Measurements from ENCODE around the gene SUGCT. TPM values are rescaled to one million over a fixed set of nuclear protein-coding genes. Genes with fewer than 3 reads are reported as not detected.

Gene SUGCT
- total and polyA plus RNA-seq, 8 donors = 0.87 to 8.0 (median 2.9) TPM; not detected in 1

GRCh38 chr7:40888499-40888898, 753.7 kb downstream of the SUGCT start:
- Histone ChIP-seq H3K27ac (no peak overlapping the region), H3K9me3 (peaks cover 0 to 32% (median 20%) of the 10 kb centered on the region in 4 donors), H3K4me3 (no peak overlapping the region), H3K27me3 (no peaks in the 10 kb centered on the region), H3K4me1 (no peaks in the 10 kb centered on the region), H3K36me3 (no peaks in the 10 kb centered on the region)
- TF ChIP-seq CTCF (IDR thresholded peaks at IDR 0.05) (no peak), EP300 (IDR thresholded peaks at IDR 0.05) (no peak), POLR2A (IDR thresholded peaks at IDR 0.05) (no peak), POLR2AphosphoS5 (IDR thresholded peaks at IDR 0.05) (no peak)
- 60 to 73% (median 63%) methylated on average over 1 of the region's 1 CpG for WGBS, 5 donors
- no peak for DNase-seq
- intact Hi-C loops (cut with DNase I; ENCODE audit: low total_unique reads) = no loop called here

DNA sequence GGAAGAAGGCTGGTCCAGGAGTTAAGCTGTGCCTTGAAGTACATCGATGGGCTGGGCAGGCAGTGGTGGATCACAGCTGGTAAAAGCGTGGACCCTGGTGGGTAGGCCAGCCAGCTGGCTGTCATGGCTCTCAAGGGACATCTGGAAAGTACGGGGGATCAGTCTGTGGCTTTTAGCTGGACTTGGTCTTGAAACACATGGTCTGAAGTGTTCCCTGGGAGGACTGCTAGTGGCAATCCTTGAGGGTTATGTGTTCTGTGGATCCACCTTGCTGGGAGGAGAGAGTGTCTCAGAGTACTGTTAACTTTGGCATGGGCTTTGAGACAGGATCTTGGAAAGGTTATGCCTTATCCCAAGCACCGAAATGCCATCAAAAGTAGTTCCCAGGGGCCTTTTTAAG, 754.3 kb downstream of the SUGCT start:
- DNase-seq = no peak
- H3K36me3 ChIP-seq = no peaks in the 10 kb centered on the region
- no peak overlapping the region for H3K4me3 ChIP-seq
- no peaks in the 10 kb centered on the region for H3K27me3 ChIP-seq
- H3K27ac ChIP-seq = no peak overlapping the region
- H3K9me3 ChIP-seq = peaks cover 0 to 32% (median 21%) of the 10 kb centered on the region in 4 donors
- TF ChIP-seq CTCF (IDR thresholded peaks at IDR 0.05) (no peak), POLR2AphosphoS5 (IDR thresholded peaks at IDR 0.05) (no peak), EP300 (IDR thresholded peaks at IDR 0.05) (no peak), POLR2A (IDR thresholded peaks at IDR 0.05) (no peak)
- no peaks in the 10 kb centered on the region for H3K4me1 ChIP-seq
- intact Hi-C loops (cut with DNase I; ENCODE audit: low total_unique reads) = no loop called here
- 71 to 85% (median 83%) methylated on average over 4 of the region's 4 CpGs for WGBS, 5 donors

- Histone ChIP-seq H3K27ac (no peak overlapping the region), H3K9me3 (peaks cover 0 to 32% (median 23%) of the 10 kb centered on the region in 4 donors), H3K4me1 (no peaks in the 10 kb centered on the region), H3K36me3 (no peaks in the 10 kb centered on the region), H3K27me3 (no peaks in the 10 kb centered on the region), H3K4me3 (no peak overlapping the region)
- no peak for DNase-seq
- WGBS, 5 donors = 77 to 87% (median 82%) methylated on average over 2 of the region's 2 CpGs
- intact Hi-C loops (cut with DNase I; ENCODE audit: low total_unique reads) = no loop called here
- no peak for TF ChIP-seq POLR2AphosphoS5 (IDR thresholded peaks at IDR 0.05)
- TF ChIP-seq CTCF (IDR thresholded peaks at IDR 0.05) = no peak
- TF ChIP-seq POLR2A (IDR thresholded peaks at IDR 0.05) = no peak
- TF ChIP-seq EP300 (IDR thresholded peaks at IDR 0.05) = no peak
Measured at GRCh38 chr7:40889539-40889938, 754.7 kb downstream of the SUGCT start.

- no peak overlapping the region for H3K4me3 ChIP-seq
- H3K4me1 ChIP-seq = no peaks in the 10 kb centered on the region
- no peak overlapping the region for H3K27ac ChIP-seq
- DNase-seq = no peak
- peaks cover 0 to 34% (median 25%) of the 10 kb centered on the region in 4 donors for H3K9me3 ChIP-seq
- TF ChIP-seq POLR2A (IDR thresholded peaks at IDR 0.05) (no peak), CTCF (IDR thresholded peaks at IDR 0.05) (no peak), POLR2AphosphoS5 (IDR thresholded peaks at IDR 0.05) (no peak), EP300 (IDR thresholded peaks at IDR 0.05) (no peak)
- 86 to 100% (median 91%) methylated on average over 1 of the region's 1 CpG for WGBS, 5 donors
- H3K27me3 ChIP-seq = no peaks in the 10 kb centered on the region
- H3K36me3 ChIP-seq = no peaks in the 10 kb centered on the region
- intact Hi-C loops (cut with DNase I; ENCODE audit: low total_unique reads) = no loop called here
Measured at GRCh38 chr7:40890088-40890692, 755.4 kb downstream of the SUGCT start.

Data from stomach (tissue), 9 donors.